Tibial nerve (tissue), 4 donors: ENCODE data around the gene TTC22. TPM values are rescaled to one million over a fixed set of nuclear protein-coding genes. Genes with fewer than 3 reads are reported as not detected.

Source experiments
- DNase-seq, 2 donors: peaks; one replicate each; pipeline ENCODE4 v3.0.0-alpha.2; 2019; ENCODE audit warnings: low spot score in 2 of 2
- H3K27ac ChIP-seq, 4 donors: fragments of 200-600 bp; sonication (generic) in 3 of 4; one replicate each; pipeline ENCODE4 v1.5.1; 2017 to 2019; ENCODE audit warnings: mild to moderate bottlenecking in 1 of 4
- H3K27me3 ChIP-seq, 2 donors: fragments of 200-600 bp; sonication (generic) in 1 of 2; one replicate each; pipeline versions ENCODE4 v1.5.1 to v1.6.0; 2017 to 2019
- H3K36me3 ChIP-seq, 3 donors: fragments of 200-600 bp; sonication (generic); one replicate each; pipeline ENCODE4 v1.5.1; 2018 to 2019
- H3K4me1 ChIP-seq, 4 donors: fragments of 200-600 bp; sonication (generic) in 3 of 4; one replicate each; pipeline ENCODE4 v1.5.1; 2017 to 2019
- H3K4me3 ChIP-seq, 4 donors: fragments of 200-600 bp; sonication (generic) in 3 of 4; one replicate each; pipeline ENCODE4 v1.5.1; 2017 to 2019; ENCODE audit warnings: mild to moderate bottlenecking in 1 of 4, moderate library complexity in 1 of 4
- H3K9me3 ChIP-seq, 4 donors: fragments of 200-600 bp; sonication (generic) in 3 of 4; one replicate each; pipeline ENCODE4 v1.5.1; 2017 to 2019
- EP300 ChIP-seq, 2 donors: sonication (generic); formaldehyde crosslinking; IDR thresholded peaks; one replicate each; pipeline ENCODE4 v1.6.1; 2017; ENCODE audit warnings: antibody characterized with exemption in 2 of 2, mild to moderate bottlenecking in 1 of 2
- POLR2A ChIP-seq, 2 donors: fragments of 450-650 bp; IDR thresholded peaks; one replicate each; pipeline ENCODE4 v1.6.1; 2017; ENCODE audit warnings: antibody characterized with exemption in 2 of 2, mild to moderate bottlenecking in 2 of 2, moderate library complexity in 2 of 2
- WGBS, 2 donors: methylation state at CpG; one replicate each; pipeline ENCODE4 v1.1.5; 2018; 5-methylcytosine and 5-hydroxymethylcytosine counted together
- total RNA-seq, 4 donors: library from RNA; depleted of rRNA; stranded (reverse); fragments of >200 nt; gene quantifications; one replicate each; pipeline ENCODE4 v1.1.0, GENCODE V29; 2016
- TF ChIP-seq, protein P1 (sequence below), 5 experiments: fragments of 200-600 bp in 3 of 5; fragments of 450-650 bp in 2 of 5; sonication (generic) in 3 of 5; IDR thresholded peaks; one replicate each; pipeline ENCODE4 v1.5.1; 2016 to 2019; ENCODE audit warnings: antibody characterized with exemption in 5 of 5, mild to moderate bottlenecking in 3 of 5, moderate library complexity in 2 of 5

TTC22 gene
- total RNA-seq, 4 donors from 2014 or later: not detected

- peaks cover 0 to 61% (median 8%) of the 10 kb centered on the region in 4 donors for H3K9me3 ChIP-seq
- no peak for TF ChIP-seq EP300 (IDR thresholded peaks at IDR 0.05)
- TF ChIP-seq POLR2A (IDR thresholded peaks at IDR 0.05): no peak
- TF ChIP-seq, protein P1, sequence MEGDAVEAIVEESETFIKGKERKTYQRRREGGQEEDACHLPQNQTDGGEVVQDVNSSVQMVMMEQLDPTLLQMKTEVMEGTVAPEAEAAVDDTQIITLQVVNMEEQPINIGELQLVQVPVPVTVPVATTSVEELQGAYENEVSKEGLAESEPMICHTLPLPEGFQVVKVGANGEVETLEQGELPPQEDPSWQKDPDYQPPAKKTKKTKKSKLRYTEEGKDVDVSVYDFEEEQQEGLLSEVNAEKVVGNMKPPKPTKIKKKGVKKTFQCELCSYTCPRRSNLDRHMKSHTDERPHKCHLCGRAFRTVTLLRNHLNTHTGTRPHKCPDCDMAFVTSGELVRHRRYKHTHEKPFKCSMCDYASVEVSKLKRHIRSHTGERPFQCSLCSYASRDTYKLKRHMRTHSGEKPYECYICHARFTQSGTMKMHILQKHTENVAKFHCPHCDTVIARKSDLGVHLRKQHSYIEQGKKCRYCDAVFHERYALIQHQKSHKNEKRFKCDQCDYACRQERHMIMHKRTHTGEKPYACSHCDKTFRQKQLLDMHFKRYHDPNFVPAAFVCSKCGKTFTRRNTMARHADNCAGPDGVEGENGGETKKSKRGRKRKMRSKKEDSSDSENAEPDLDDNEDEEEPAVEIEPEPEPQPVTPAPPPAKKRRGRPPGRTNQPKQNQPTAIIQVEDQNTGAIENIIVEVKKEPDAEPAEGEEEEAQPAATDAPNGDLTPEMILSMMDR (IDR thresholded peaks at IDR 0.05): no peak
- H3K4me3 ChIP-seq: no peak overlapping the region
- no peaks in the 10 kb centered on the region for H3K27me3 ChIP-seq
- 89 to 91% methylated on average over 3 of the region's 3 CpGs for WGBS, 2 donors
- no peak for DNase-seq
- no peaks in the 10 kb centered on the region for H3K36me3 ChIP-seq
- H3K27ac ChIP-seq: no peak overlapping the region
- no peaks in the 10 kb centered on the region for H3K4me1 ChIP-seq
These were observed 22.5 kb upstream of the TTC22 start for GRCh38 chr1:54823670-54824069.

DNA sequence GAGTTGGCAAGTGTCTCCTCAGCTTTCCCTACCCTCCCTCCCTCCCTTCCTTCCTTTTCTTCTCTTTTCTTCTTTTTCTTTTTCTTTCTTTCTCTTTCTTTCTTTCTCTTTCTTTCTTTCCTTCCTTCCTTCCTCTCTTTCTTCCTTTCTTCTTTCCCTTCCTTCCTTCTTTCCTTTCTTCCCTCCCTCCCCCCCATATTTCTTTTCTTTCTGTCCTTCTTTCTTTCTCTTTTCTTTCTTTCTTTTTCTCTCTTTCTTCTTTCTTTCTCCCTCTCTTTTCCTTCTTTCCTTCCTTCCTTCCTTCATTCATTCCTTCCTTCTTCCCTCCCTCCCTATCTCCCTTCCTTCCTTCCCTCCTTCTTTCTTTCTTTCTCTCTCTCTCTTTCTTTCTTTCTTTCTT, 18.6 kb upstream of the TTC22 start:
- DNase-seq: no peak
- H3K36me3 ChIP-seq: no peaks in the 10 kb centered on the region

GRCh38 chr1:54819195-54819536, 18.0 kb upstream of the TTC22 start:
- no peak for DNase-seq
- no peaks in the 10 kb centered on the region for H3K36me3 ChIP-seq
- WGBS, 2 donors: 90% methylated on average over 4 of the region's 4 CpGs
- peaks cover 0 to 21% (median 5%) of the 10 kb centered on the region in 4 donors for H3K9me3 ChIP-seq
- TF ChIP-seq EP300 (IDR thresholded peaks at IDR 0.05): no peak
- TF ChIP-seq, protein P1 (IDR thresholded peaks at IDR 0.05): no peak
- TF ChIP-seq POLR2A (IDR thresholded peaks at IDR 0.05): no peak
- no peaks in the 10 kb centered on the region for H3K4me1 ChIP-seq
- H3K27me3 ChIP-seq: no peaks in the 10 kb centered on the region
- H3K27ac ChIP-seq: no peak overlapping the region
- H3K4me3 ChIP-seq: no peak overlapping the region

More for the DNA sequence above, 18.6 kb upstream of the TTC22 start:
- Histone ChIP-seq H3K9me3 (peaks cover 0 to 27% (median 8%) of the 10 kb centered on the region in 4 donors), H3K4me3 (no peak overlapping the region), H3K4me1 (no peaks in the 10 kb centered on the region), H3K27me3 (no peaks in the 10 kb centered on the region), H3K27ac (no peak overlapping the region)
- TF ChIP-seq POLR2A (IDR thresholded peaks at IDR 0.05): no peak
- TF ChIP-seq, protein P1 (IDR thresholded peaks at IDR 0.05): no peak
- no peak for TF ChIP-seq EP300 (IDR thresholded peaks at IDR 0.05)

DNA sequence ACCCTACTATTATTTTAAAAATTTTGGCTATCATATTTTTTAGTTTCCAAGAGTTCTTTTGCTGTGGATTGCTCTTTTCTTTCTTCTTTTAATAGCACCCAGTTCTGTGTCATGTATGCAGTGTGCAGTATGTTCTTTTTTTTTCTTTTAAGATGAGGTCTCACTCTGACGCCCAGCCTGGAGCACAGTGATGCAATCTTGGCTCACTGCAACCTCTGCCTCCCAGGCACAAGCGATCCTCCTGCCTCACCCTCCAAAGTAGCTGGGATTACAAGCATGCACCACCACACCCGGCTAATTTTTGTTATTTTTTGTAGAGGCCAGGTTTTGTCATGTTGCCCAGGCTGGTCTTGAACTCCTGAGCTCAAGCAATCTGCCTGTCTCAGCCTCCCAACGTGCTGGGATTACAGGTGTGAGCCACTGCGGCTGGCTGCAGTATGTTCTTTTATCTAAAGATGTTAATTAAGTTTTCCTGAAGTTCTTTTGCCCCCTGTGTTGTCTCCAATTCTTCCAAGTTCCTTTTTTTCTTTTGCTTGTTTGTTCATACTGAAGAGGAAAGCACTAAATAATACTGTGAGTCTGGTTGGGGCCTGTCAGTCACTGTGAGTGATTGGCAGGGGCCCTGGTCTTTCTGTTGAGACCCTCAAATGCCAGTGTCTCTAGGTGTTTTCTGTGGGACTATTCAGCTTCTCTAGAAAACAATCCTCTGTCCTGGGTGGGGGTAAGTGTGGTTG, 17.5 kb upstream of the TTC22 start:
- Histone ChIP-seq H3K4me3 (no peak overlapping the region), H3K27me3 (no peaks in the 10 kb centered on the region), H3K4me1 (no peaks in the 10 kb centered on the region), H3K27ac (no peak overlapping the region), H3K9me3 (peaks cover 0 to 16% (median 2%) of the 10 kb centered on the region in 4 donors), H3K36me3 (no peaks in the 10 kb centered on the region)
- TF ChIP-seq POLR2A (IDR thresholded peaks at IDR 0.05) (no peak), EP300 (IDR thresholded peaks at IDR 0.05) (no peak)
- TF ChIP-seq, protein P1 (IDR thresholded peaks at IDR 0.05): no peak
- no peak for DNase-seq
- 60 to 63% methylated on average over 5 of the region's 5 CpGs for WGBS, 2 donors

DNA sequence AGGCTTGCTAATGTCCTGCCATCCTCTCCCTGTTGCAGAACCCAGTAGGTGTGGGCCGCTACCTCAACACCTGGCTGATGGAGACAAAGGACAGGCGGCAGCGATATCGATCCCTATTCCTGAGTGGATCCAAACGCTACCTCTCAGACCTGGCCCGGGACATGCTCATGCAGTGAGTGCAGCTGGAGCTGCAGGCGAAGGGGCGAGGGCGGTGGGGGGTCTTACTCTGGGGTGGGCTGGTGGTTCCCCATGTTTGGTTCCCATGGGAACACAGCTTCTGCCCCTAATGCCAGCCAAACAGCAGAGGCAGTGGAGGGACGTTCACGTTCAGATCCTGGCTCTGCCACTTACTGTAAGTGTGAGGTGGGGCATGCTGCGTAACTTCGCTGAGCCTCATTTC, 15.8 kb upstream of the TTC22 start:
- Histone ChIP-seq H3K4me3 (no peak overlapping the region), H3K27me3 (no peaks in the 10 kb centered on the region), H3K4me1 (no peaks in the 10 kb centered on the region), H3K36me3 (no peaks in the 10 kb centered on the region), H3K9me3 (peaks cover 0 to under 1% (median 0%) of the 10 kb centered on the region in 4 donors), H3K27ac (no peak overlapping the region)
- TF ChIP-seq POLR2A (IDR thresholded peaks at IDR 0.05): no peak
- TF ChIP-seq, protein P1 (IDR thresholded peaks at IDR 0.05): no peak
- TF ChIP-seq EP300 (IDR thresholded peaks at IDR 0.05): no peak
- DNase-seq: no peak
- 91 to 95% methylated on average over 13 of the region's 13 CpGs for WGBS, 2 donors
